Osteocyte (in vitro differentiated cells): ENCODE results near the gene PINK1. TPM values are rescaled to one million over a fixed set of nuclear protein-coding genes. Genes with fewer than 3 reads are reported as not detected.
A peak's percentile ranks its signal among the peaks of the same experiment; 100 is the strongest.

Experiments
- DNase-seq: peaks from one replicate; pipeline ENCODE4 v3.0.0; 2021; ENCODE audit warnings: mixed read lengths; ENCODE audit not compliant: unreplicated experiment; ENCODE audit errors: extremely low spot score
- H3K27ac Mint-ChIP-seq: one replicate; pipeline ENCODE4 v1.8.0; 2021; ENCODE audit warnings: mild to moderate bottlenecking, mixed read lengths; ENCODE audit not compliant: unreplicated experiment
- H3K27me3 Mint-ChIP-seq: one replicate; pipeline ENCODE4 v1.8.0; 2021; ENCODE audit warnings: mixed read lengths; ENCODE audit not compliant: unreplicated experiment
- H3K36me3 Mint-ChIP-seq: one replicate; pipeline ENCODE4 v1.8.0; 2021; ENCODE audit warnings: mixed read lengths; ENCODE audit not compliant: unreplicated experiment
- H3K4me1 Mint-ChIP-seq: one replicate; pipeline ENCODE4 v1.8.0; 2021; ENCODE audit warnings: mixed read lengths; ENCODE audit not compliant: unreplicated experiment
- H3K4me3 Mint-ChIP-seq: one replicate; pipeline ENCODE4 v1.8.0; 2021; ENCODE audit warnings: mild to moderate bottlenecking, moderate library complexity, mixed read lengths; ENCODE audit not compliant: unreplicated experiment
- H3K9me3 Mint-ChIP-seq: one replicate; pipeline ENCODE4 v1.8.0; 2021; ENCODE audit warnings: mixed read lengths; ENCODE audit not compliant: unreplicated experiment
- CTCF ChIP-seq: fragments of 200-600 bp; sonication (generic); IDR thresholded peaks from 2 replicates; pipeline ENCODE4 v1.5.0; 2021; ENCODE audit warnings: antibody characterized with exemption, mild to moderate bottlenecking, moderate library complexity
- total RNA-seq: library from RNA; stranded (reverse); gene quantifications from 2 replicates; pipeline ENCODE4 v1.2.1, GENCODE V29; 2021

The PINK1 gene
- total RNA-seq, 1 donor from 2014 or later, result 55.2 TPM

- Mint-ChIP-seq H3K4me3 (no peak overlapping the region), H3K27ac (no peak overlapping the region)
Observed at GRCh38 chr1:20626098-20626427, 7.2 kb upstream of the PINK1 start.

DNA sequence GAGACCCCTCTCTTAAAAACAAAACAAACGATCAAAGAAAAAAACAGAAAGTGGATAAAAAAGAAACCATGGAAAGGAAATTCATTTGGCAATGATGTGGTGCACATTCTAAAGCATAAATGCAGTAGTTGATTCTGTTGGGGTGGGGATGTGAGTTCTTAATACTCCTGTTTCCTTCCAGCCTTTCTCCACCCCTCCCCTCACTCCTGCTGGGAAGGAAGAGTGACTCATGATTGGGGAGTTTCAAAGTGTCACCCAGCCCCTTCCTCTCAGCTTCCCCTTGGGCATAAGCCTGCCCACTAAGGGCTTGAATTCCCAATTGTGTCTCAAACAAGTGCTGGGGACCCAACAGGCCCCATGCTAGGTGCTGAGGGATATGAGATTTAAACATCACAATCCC is 6.7 kb upstream of the PINK1 start:
- no peak for TF ChIP-seq CTCF
- no peaks in the 10 kb centered on the region for H3K4me1 Mint-ChIP-seq
- H3K36me3 Mint-ChIP-seq, result no peaks in the 10 kb centered on the region
- no peak for DNase-seq
- H3K27ac Mint-ChIP-seq, result no peak overlapping the region
- no peaks in the 10 kb centered on the region for H3K27me3 Mint-ChIP-seq
- no peaks in the 10 kb centered on the region for H3K9me3 Mint-ChIP-seq
- H3K4me3 Mint-ChIP-seq, result no peak overlapping the region

More at GRCh38 chr1:20626098-20626427, 7.2 kb upstream of the PINK1 start:
- Mint-ChIP-seq H3K36me3 (no peaks in the 10 kb centered on the region), H3K27me3 (no peaks in the 10 kb centered on the region), H3K4me1 (no peaks in the 10 kb centered on the region), H3K9me3 (no peaks in the 10 kb centered on the region)
- no peak for TF ChIP-seq CTCF
- no peak for DNase-seq

DNA sequence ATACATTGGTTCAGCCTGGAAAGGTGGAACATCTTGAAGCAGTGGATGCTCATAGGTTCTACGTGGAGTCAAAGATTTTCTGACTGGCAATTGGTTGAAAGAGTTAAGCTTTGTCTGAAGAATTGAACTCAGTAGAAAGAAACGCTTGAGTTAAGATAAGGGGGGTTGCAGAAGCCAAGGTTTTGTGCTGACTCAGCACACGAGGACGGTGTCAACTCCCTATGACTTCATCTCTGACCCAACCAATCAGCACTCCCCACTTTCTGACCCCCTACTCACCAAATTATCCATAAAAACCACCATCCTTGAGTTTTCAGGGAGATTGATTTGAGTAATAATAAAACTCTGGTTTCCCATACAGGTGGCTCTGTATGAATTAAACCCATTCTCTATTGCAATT is 2.5 kb upstream of the PINK1 start:
- no peak for TF ChIP-seq CTCF
- H3K4me3 Mint-ChIP-seq, result no peak overlapping the region
- peaks cover 25% of the 10 kb centered on the region for H3K4me1 Mint-ChIP-seq
- no peak overlapping the region for H3K27ac Mint-ChIP-seq
- no peaks in the 10 kb centered on the region for H3K27me3 Mint-ChIP-seq
- no peaks in the 10 kb centered on the region for H3K9me3 Mint-ChIP-seq
- H3K36me3 Mint-ChIP-seq, result no peaks in the 10 kb centered on the region
- no peak for DNase-seq

- no peak for TF ChIP-seq CTCF
- Mint-ChIP-seq H3K4me1 (peaks cover 25% of the 10 kb centered on the region), H3K36me3 (no peaks in the 10 kb centered on the region), H3K27ac (peak overlapping the region; percentile 74), H3K4me3 (peak overlapping the region; percentile 69), H3K9me3 (no peaks in the 10 kb centered on the region), H3K27me3 (no peaks in the 10 kb centered on the region)
- no peak for DNase-seq
Observed at GRCh38 chr1:20632386-20632785, 872 bp upstream of the PINK1 start.

- Mint-ChIP-seq H3K27me3 (no peaks in the 10 kb centered on the region), H3K9me3 (no peaks in the 10 kb centered on the region), H3K4me3 (peak overlapping the region; percentile 83), H3K4me1 (peaks cover 25% of the 10 kb centered on the region), H3K36me3 (peaks cover 15% of the 10 kb centered on the region), H3K27ac (peak overlapping the region; percentile 74)
- no peak for TF ChIP-seq CTCF
- no peak for DNase-seq
Observed at GRCh38 chr1:20634065-20634593, 871 bp downstream of the PINK1 start.
